Muscle layer of duodenum (tissue), 2 donors: Measurements from ENCODE around the gene CHAF1A.

Experiments used
- H3K27ac ChIP-seq: one replicate; pipeline ENCODE4 v1.7.0; 2013; ENCODE audit warnings: mild to moderate bottlenecking, low read length
- H3K27me3 ChIP-seq: one replicate; pipeline ENCODE4 v1.7.0; 2013; ENCODE audit warnings: low read depth, mild to moderate bottlenecking, control low read depth, low read length
- H3K36me3 ChIP-seq, 2 donors: one replicate each; pipeline ENCODE4 v1.7.0; 2013; ENCODE audit warnings: low read length in 2 of 2, control low read depth in 1 of 2, mild to moderate bottlenecking in 1 of 2; ENCODE audit not compliant: insufficient read depth in 2 of 2, control insufficient read depth in 1 of 2
- H3K4me1 ChIP-seq, 2 donors: one replicate each; pipeline ENCODE4 v1.7.0; 2013; ENCODE audit warnings: low read length in 2 of 2, mild to moderate bottlenecking in 2 of 2, control low read depth in 1 of 2, moderate library complexity in 1 of 2; ENCODE audit not compliant: insufficient read depth in 2 of 2, control insufficient read depth in 1 of 2
- H3K4me3 ChIP-seq, 2 donors: one replicate each; pipeline ENCODE4 v1.7.0; 2013; ENCODE audit warnings: low read length in 2 of 2, low read depth in 1 of 2, mild to moderate bottlenecking in 1 of 2
- H3K9me3 ChIP-seq, 2 donors: one replicate each; pipeline ENCODE4 v1.7.0; 2013; ENCODE audit warnings: low read length in 2 of 2, control low read depth in 1 of 2, mild to moderate bottlenecking in 1 of 2; ENCODE audit not compliant: control insufficient read depth in 1 of 2
- donor health status: healthy.

CHAF1A gene

GRCh38 chr19:4361152-4362046 lies 41.0 kb upstream of the CHAF1A start:
- Histone ChIP-seq H3K4me1 (peaks cover 0 to 17% of the 10 kb centered on the region in 2 donors), H3K9me3 (no peaks in the 10 kb centered on the region), H3K27me3 (no peaks in the 10 kb centered on the region), H3K36me3 (peaks cover 32 to 78% of the 10 kb centered on the region in 2 donors), H3K27ac (no peak overlapping the region), H3K4me3 (no peak overlapping the region)

DNA sequence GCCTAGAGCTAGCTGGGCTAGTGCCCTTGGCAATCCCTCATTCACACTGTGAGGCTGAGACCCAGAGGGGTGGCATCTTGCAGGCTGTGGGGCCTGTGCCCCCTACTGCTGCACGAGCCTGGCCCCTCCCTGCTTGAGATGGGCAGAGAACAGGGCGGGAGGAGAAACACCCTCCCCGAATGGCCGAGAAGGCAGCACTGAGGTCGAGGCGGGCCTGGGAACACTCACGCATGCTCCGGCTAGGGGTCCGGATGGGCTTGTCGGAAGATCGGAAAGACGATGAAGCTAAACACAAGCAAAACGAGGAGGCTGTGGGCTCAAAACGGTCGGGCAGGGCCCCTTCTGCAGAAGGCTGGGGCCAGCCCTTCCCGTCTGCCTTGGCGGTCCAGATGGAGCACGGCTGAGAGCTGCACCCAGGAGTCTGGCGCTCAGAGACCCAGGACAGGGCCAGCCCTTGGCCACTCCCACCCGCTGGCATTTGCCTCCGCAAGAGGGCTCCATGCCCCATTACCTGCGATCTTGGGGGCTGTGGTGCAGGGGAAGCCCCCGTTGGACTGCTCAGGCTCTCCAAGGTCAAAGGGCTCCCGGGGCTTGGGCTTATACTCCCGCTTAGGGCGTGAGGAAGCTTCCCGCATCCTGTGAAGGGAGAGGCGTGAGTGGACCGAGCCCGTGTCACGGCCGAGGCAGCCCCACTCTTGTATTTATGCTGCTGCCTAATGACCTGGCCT lies 40.2 kb upstream of the CHAF1A start:
- Histone ChIP-seq H3K27me3 (no peaks in the 10 kb centered on the region), H3K9me3 (no peaks in the 10 kb centered on the region), H3K36me3 (peaks cover 32 to 84% of the 10 kb centered on the region in 2 donors), H3K4me1 (peaks cover 0 to 17% of the 10 kb centered on the region in 2 donors), H3K27ac (no peak overlapping the region), H3K4me3 (no peak overlapping the region)

DNA sequence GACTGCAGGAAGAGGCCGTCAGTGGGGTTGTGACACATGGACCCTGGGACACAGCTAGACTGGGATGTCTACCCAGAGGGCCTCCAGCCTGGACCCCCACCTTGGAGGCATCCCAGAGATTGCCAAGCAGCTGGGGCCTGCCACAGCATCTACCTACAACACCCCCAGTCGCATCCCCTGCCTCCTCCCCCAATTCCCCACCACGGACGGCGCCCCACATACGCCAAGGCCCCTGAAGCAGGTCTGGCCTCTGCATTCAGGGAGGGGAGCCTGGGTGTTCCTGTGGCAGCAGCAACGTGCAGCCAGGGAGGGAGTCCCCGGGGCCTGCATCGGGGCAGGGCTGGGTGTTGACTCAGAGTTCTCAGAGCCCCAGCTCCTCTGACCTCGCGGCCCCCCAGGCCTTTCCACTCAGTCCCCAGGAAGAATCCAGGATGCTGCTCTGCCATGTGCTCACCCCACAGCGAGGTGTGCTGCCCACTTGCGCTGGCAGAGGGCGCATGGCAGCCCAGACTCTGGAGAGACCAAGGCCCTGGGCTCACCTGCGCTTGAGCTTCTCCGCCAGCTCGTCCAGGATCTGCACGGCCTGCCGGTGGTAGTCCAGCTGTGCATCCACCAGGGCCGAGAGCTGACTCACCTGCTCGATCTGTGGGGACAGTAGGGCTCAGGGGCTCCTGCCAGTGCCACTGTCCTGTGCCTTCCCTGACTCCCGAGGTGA lies 39.5 kb upstream of the CHAF1A start:
- H3K27me3 ChIP-seq, result no peaks in the 10 kb centered on the region
- no peak overlapping the region for H3K4me3 ChIP-seq
- H3K27ac ChIP-seq, result no peak overlapping the region
- H3K4me1 ChIP-seq, result peaks cover 0 to 22% of the 10 kb centered on the region in 2 donors
- H3K36me3 ChIP-seq, result peaks cover 32 to 79% of the 10 kb centered on the region in 2 donors
- H3K9me3 ChIP-seq, result no peaks in the 10 kb centered on the region

DNA sequence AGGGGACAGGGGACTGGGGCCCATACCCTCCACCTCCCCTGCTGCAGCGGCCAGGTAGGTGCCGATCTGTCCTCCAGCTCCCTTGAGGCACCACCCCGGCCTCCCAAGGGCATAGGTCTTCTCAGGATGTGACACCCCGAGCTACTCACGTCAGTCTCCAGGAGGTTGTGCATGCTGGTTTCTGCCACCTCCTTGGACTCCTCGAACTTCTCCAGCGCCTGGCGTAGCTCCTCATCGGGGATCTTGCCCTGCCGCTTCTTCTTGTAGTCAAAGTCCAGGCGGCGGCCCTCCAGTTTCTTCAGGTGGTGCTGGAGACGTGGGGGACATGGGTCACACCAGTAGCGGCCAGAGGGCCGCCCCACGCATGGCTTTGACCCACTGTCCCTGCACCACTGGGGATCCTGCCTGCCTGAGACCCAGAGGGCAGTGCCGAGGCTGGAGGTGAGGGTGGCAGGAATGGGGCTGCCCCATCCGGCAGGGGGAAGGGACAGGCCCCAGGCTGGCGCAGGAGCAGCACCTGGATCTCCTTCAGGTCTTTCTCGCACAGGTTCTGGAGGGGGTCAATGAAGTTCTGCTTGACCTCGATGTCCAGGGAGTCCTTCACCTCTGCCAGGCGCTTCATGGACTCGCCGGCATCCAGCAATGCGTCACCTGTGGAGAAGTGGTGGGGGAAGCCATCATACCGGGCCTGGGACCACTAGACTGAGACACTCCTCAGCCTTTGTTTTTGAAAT lies 38.7 kb upstream of the CHAF1A start:
- no peak overlapping the region for H3K27ac ChIP-seq
- H3K27me3 ChIP-seq, result no peaks in the 10 kb centered on the region
- no peaks in the 10 kb centered on the region for H3K9me3 ChIP-seq
- no peak overlapping the region for H3K4me3 ChIP-seq
- H3K36me3 ChIP-seq, result peaks cover 32 to 78% of the 10 kb centered on the region in 2 donors
- peaks cover 0 to 30% of the 10 kb centered on the region in 2 donors for H3K4me1 ChIP-seq

DNA sequence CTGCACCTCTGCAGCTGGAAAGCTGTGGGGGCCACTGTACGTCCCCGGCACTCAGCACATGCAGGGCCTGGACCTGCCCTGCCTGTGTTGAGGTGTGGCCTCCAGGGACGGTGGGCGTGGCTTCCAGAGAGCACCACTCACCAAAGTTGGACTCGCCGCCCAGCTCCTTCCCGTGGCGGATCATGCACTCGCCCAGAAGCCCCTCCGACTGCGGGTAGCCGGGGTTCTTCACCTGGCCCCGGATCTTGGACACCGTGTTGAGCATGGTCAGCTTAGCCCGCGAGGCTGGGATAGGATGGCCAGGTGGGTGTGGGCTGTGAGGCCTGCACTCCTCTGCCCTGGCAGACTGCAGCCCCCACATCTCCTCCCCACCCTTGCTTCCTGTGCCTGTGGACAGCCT lies 37.1 kb upstream of the CHAF1A start:
- Histone ChIP-seq H3K27ac (no peak overlapping the region), H3K4me3 (no peak overlapping the region), H3K4me1 (peaks cover 4 to 38% of the 10 kb centered on the region in 2 donors), H3K9me3 (no peaks in the 10 kb centered on the region), H3K36me3 (peaks cover 26 to 64% of the 10 kb centered on the region in 2 donors), H3K27me3 (no peaks in the 10 kb centered on the region)

DNA sequence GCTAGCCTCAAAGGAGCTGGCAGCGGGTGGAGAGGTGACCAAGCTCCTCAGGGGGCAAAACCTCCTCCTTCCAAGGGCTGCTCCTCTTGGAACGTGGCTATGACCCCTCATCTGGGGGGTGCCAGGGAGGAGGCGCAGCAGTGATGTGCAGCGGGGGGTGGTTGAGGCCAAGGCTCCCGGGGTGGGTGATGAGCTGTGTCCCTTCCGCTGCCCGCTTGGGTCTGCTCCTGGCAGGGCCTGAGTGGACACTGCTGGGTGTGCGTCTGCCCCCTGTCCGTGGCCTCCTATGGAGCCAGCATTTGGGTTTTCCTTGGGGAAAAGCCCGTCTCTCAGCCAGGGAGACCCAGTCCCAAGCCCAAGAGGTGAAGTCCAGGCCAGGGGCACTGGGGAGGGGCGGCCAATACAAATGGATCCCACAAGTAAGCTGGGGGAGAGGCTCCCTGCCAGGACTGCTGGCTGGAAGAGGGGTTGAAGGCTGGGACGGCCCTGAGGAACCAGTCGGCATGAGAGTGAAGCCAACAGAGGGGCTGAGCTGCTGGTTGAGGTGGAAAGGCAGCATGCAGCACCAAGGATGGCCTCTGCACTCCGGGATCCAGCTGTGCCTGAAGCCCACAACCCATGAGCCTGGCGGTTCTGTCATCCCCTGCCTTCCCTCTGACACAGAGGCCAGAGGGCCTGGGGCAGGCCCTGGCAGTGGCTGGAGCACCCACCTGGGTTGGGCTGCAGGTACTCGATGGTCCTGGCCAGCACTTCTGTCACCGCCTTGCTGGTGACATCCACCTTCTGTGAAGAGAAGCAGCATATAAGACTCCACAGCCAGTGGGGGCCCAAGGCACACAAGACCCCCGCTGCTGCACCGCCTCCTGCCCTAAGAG lies 36.4 kb upstream of the CHAF1A start:
- Histone ChIP-seq H3K4me3 (no peak overlapping the region), H3K27me3 (no peaks in the 10 kb centered on the region), H3K27ac (no peak overlapping the region), H3K36me3 (peaks cover 25 to 58% of the 10 kb centered on the region in 2 donors), H3K4me1 (peaks cover 4 to 37% of the 10 kb centered on the region in 2 donors), H3K9me3 (no peaks in the 10 kb centered on the region)

GRCh38 chr19:4366666-4367335 lies 35.6 kb upstream of the CHAF1A start:
- Histone ChIP-seq H3K4me3 (no peak overlapping the region), H3K36me3 (peaks cover 25 to 53% of the 10 kb centered on the region in 2 donors), H3K9me3 (no peaks in the 10 kb centered on the region), H3K27ac (no peak overlapping the region), H3K27me3 (no peaks in the 10 kb centered on the region), H3K4me1 (peaks cover 4 to 40% of the 10 kb centered on the region in 2 donors)

GRCh38 chr19:4367336-4367723 lies 35.1 kb upstream of the CHAF1A start:
- Histone ChIP-seq H3K36me3 (peaks cover 19 to 48% of the 10 kb centered on the region in 2 donors), H3K4me1 (peaks cover 6 to 40% of the 10 kb centered on the region in 2 donors), H3K9me3 (no peaks in the 10 kb centered on the region), H3K4me3 (no peak overlapping the region), H3K27me3 (no peaks in the 10 kb centered on the region), H3K27ac (no peak overlapping the region)

GRCh38 chr19:4367781-4368127 lies 34.7 kb upstream of the CHAF1A start:
- no peak overlapping the region for H3K27ac ChIP-seq
- H3K27me3 ChIP-seq, result no peaks in the 10 kb centered on the region
- peaks cover 6 to 44% of the 10 kb centered on the region in 2 donors for H3K4me1 ChIP-seq
- H3K36me3 ChIP-seq, result peaks cover 15 to 43% of the 10 kb centered on the region in 2 donors
- no peaks in the 10 kb centered on the region for H3K9me3 ChIP-seq
- H3K4me3 ChIP-seq, result no peak overlapping the region
